CD4-positive, alpha-beta T cell treated with Interleukin-12 subunit alpha and Interleukin-12 subunit beta, for 1 hour (primary cell): ENCODE results near the gene CYP46A1.
"Not testable (repeated sequence)": the region's sequence is repeated elsewhere in the genome, so short reads cannot be mapped to it uniquely, and the experiment has no call there.

ENCODE experiments used
- DNase-seq: peaks from one replicate; pipeline ENCODE4 v3.0.0-alpha.2; 2020

CYP46A1 gene

GRCh38 chr14:99683619-99684409 is at the start of gene CYP46A1:
Gene CYP46A1 (plus strand): TSS chr14:99684298. CDS start chr14:99684418, 120 bp downstream.
- peak; percentile 100 for DNase-seq

GRCh38 chr14:99634443-99634842 is 49.7 kb upstream of the CYP46A1 start:
- no peak for DNase-seq

GRCh38 chr14:99635116-99635515 is 49.0 kb upstream of the CYP46A1 start:
- no peak for DNase-seq

- DNase-seq: no peak
These were observed 47.6 kb upstream of the CYP46A1 start for GRCh38 chr14:99636487-99636886.

- no peak for DNase-seq
These were observed 46.5 kb upstream of the CYP46A1 start for GRCh38 chr14:99637624-99638023.

GRCh38 chr14:99642771-99643170 is 41.3 kb upstream of the CYP46A1 start:
- not testable (repeated sequence) for DNase-seq

GRCh38 chr14:99643343-99643742 is 40.8 kb upstream of the CYP46A1 start:
- DNase-seq: no peak

GRCh38 chr14:99644035-99644587 is 40.0 kb upstream of the CYP46A1 start:
- no peak for DNase-seq

GRCh38 chr14:99644723-99645544 is 39.2 kb upstream of the CYP46A1 start, which contains the start of gene HHIPL1:
Gene HHIPL1 (plus strand): TSS chr14:99645129. CDS start chr14:99645208, 79 bp downstream.
- no peak for DNase-seq

- DNase-seq: no peak
These were observed 38.3 kb upstream of the CYP46A1 start for GRCh38 chr14:99645545-99646505.

GRCh38 chr14:99647411-99647810 is 36.7 kb upstream of the CYP46A1 start:
- no peak for DNase-seq

- no peak for DNase-seq
These were observed 35.9 kb upstream of the CYP46A1 start for GRCh38 chr14:99648027-99648784.

- no peak for DNase-seq
These were observed 34.9 kb upstream of the CYP46A1 start for GRCh38 chr14:99649219-99649618.

GRCh38 chr14:99649643-99650042 is 34.5 kb upstream of the CYP46A1 start:
- DNase-seq: no peak

GRCh38 chr14:99650189-99650588 is 33.9 kb upstream of the CYP46A1 start:
- DNase-seq: no peak

- no peak for DNase-seq
These were observed 31.9 kb upstream of the CYP46A1 start for GRCh38 chr14:99651953-99652746.

- no peak for DNase-seq
These were observed 29.7 kb upstream of the CYP46A1 start for GRCh38 chr14:99654235-99654985.

GRCh38 chr14:99655521-99655920 is 28.6 kb upstream of the CYP46A1 start:
- no peak for DNase-seq

GRCh38 chr14:99656171-99656570 is 27.9 kb upstream of the CYP46A1 start:
- no peak for DNase-seq

GRCh38 chr14:99657645-99658155 is 26.4 kb upstream of the CYP46A1 start:
- DNase-seq: no peak
